T-helper 1 cell treated with Interleukin-12 subunit alpha and Interleukin-12 subunit beta and Interleukin-4 antibody, amounts not matched to agents 30 ng/mL and 1 ng/mL, for 36 hours (primary cell): ENCODE measurements around the gene ZFHX2. TPM values are rescaled to one million over a fixed set of nuclear protein-coding genes. Genes with fewer than 3 reads are reported as not detected.

Experiments
- intact Hi-C: fragments of 100-400 bp; cut with micrococcal nuclease; formaldehyde crosslinking; loops from one replicate; pipeline ENCODE4 v1.15.1; 2024
- total RNA-seq: library from RNA; stranded (reverse); gene quantifications from 2 replicates; pipeline ENCODE4 v1.2.3, GENCODE V29; 2022

ZFHX2 gene
- total RNA-seq, 1 donor from 2014 or later = 2.9 TPM

DNA sequence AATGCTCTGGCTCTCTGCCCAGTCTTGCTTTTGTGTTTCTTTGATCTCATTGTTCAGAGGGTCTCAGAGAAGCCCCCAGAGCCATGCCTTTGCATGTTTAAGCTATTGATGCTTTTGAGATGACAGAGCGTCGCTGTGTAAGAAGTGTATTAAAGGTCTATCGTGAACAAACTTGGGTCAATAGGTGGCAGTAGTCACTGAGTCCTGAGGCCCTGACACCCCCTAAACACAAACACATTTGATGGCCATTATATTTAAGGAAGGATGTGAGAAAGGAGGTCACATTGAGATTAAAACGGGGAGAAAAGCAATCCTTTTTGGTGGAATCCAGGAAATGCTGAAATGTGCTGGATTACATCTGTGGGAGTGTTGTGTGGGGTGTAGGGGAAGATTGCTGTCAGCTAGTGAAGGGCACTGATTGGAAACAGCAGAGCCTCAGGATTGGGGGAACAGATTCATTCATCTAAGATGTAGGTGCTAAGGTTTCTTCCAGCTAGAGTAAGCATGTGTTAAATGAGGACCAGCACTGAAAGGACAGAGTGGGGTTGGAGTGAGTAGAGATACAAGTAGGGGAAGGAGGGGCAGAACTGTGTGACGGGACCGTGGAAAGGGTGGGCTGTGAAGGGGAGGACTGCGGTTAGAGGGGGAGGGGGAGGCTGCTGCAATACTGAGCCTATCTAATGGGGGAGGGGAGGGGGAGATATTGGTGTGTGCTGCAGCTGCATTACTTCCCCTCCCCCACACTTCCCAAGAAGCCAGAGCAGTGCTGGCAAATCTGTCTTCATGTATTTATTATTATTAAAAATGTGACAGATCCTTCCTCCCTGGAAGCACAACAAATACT, 69.4 kb downstream of the ZFHX2 start:
- intact Hi-C loops = no loop called here

GRCh38 chr14:23481362-23481970, 70.1 kb downstream of the ZFHX2 start:
- intact Hi-C loops = no loop called here

- intact Hi-C loops = loop anchor here (1.0 kb wide), 2 partner anchors 61 to 84 kb away; no protein-coding TSS in a partner anchor
Measured at GRCh38 chr14:23478109-23478759, 73.3 kb downstream of the ZFHX2 start.

- intact Hi-C loops = no loop called here
Measured at GRCh38 chr14:23470947-23471346, 80.6 kb downstream of the ZFHX2 start.

Other genes starting within 250 kb of the ZFHX2 start
- 23.5 and 26.6 TPM in 2 replicates for gene PPP1R3E, start 248.9 kb downstream of the ZFHX2 start, total RNA-seq
- 5.0 and 5.4 TPM in 2 replicates for gene BCL2L2, start 244.9 kb downstream of the ZFHX2 start, total RNA-seq
- gene PABPN1, start 230.3 kb downstream of the ZFHX2 start, total RNA-seq = 193 TPM in 2 replicates
- gene SLC22A17, start 198.9 kb downstream of the ZFHX2 start, total RNA-seq = 3.6 and 3.8 TPM in 2 replicates
- gene EFS, start 186.6 kb downstream of the ZFHX2 start, total RNA-seq = not detected in 2 replicates
- not detected in 2 replicates for gene IL25, start 179.0 kb downstream of the ZFHX2 start, total RNA-seq
- not detected in 2 replicates for gene CMTM5, start 174.7 kb downstream of the ZFHX2 start, total RNA-seq
- gene MYH6, start 143.5 kb downstream of the ZFHX2 start, total RNA-seq = 0.56 and 1.2 TPM in 2 replicates
- 0.17 TPM in 2 replicates for gene MYH7, start 116.1 kb downstream of the ZFHX2 start, total RNA-seq
- 51.7 and 57.8 TPM in 2 replicates for gene NGDN, start 82.1 kb downstream of the ZFHX2 start, total RNA-seq
- gene THTPA, start 4.5 kb upstream of the ZFHX2 start, total RNA-seq = 16.8 and 17.7 TPM in 2 replicates
- gene AP1G2, start 16.0 kb upstream of the ZFHX2 start, total RNA-seq = 254 and 259 TPM in 2 replicates
- gene JPH4, start 27.0 kb upstream of the ZFHX2 start, total RNA-seq = 0.07 TPM in 1 of 2 replicates, not detected in the other
- 2.9 and 4.2 TPM in 2 replicates for gene DHRS2, start 84.6 kb upstream of the ZFHX2 start, total RNA-seq